ENCODE measurements around the gene ONECUT3. TPM values are rescaled to one million over a fixed set of nuclear protein-coding genes. Genes with fewer than 3 reads are reported as not detected.
"Not testable (repeated sequence)": the region's sequence is repeated elsewhere in the genome, so short reads cannot be mapped to it uniquely, and the experiment has no call there.

The ONECUT3 gene
- not detected for polyA plus RNA-seq (2012; ENCODE audit: low read depth, missing spikeins)

DNA sequence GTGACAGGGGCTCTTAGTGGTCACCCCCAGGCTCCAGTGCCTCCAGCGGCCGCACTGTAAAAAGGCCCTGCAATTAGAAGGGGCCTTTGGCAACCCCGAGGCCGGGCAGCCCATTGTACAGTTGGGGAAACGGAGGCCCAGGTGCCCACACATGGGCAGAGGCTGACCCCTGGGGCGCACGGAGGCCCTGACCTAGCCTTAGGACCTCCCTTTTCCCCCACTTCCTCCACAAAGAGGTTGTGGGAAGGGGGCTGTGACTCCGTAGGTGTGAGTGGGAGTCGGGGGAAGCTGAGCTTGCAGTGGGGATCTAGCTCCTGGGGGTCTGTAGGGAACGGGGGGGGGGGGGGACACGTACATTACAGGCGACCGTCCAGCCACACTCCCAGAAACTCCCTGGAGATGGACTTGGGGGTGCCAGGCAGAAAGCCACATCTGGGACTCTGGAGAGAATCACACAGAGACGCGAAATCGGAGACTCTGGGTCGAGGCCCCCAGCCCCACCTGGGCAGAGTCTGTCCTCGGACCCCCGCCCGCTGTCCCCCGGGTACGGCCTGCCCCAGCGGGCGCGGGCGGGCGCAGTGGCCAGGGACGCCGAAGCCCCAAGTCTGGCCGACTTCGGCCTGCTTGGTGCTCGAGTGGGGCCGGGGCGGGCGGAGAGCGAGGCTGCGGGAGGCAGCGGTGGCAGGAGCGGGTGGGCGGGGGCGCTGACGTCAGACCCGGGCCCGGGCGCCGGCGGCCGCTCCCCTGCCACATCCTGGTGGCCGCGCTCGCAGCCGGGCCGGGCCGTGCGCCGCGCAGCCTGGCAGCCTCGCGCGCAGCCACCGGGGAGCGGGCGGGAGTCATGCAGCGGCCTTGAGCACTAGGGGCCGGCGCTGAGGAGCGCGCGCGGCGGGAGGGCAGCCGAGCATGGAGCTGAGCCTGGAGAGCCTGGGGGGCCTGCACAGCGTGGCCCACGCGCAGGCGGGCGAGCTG is at the start of gene ONECUT3:
ONECUT3 (plus strand) TSS at position 750 of the 972 bp plus-strand sequence; CDS start at position 907, 157 bp downstream.
- TF ChIP-seq PAX5 (IDR thresholded peaks at IDR 0.05; ENCODE audit: insufficient read depth, low read length, severe bottlenecking) (no peak), TAF1 (IDR thresholded peaks at IDR 0.05; ENCODE audit: low read depth, low read length) (no peak), SPI1 (IDR thresholded peaks at IDR 0.05; ENCODE audit: low read depth, low read length) (no peak), POLR2A (IDR thresholded peaks at IDR 0.05; ENCODE audit: low read depth, low read length) (no peak), POLR2AphosphoS5 (IDR thresholded peaks at IDR 0.05; ENCODE audit: low read depth, low read length) (no peak), POU2F2 (IDR thresholded peaks at IDR 0.05; ENCODE audit: low read depth, low read length) (no peak)
- DNase-seq (ENCODE audit: insufficient read length, low spot score) (no peak), FAIRE-seq (no peak)

DNA sequence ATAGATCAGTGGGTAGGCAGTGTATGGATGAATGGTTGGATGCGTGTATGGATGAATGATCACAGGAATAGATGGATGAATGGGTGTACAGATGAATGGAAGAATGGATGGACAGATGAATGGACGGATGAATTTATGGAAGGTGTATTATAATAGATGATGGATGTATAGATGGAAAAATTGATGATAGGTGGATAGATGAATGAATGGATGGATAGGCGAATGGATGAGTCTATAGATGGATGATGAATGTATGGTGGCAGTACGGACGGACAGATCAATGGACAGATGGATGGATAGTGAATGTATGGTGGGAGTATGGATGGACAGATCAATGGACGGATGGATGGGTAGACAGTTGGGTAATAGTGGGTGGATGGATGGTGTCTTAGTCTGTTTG is 49.0 kb upstream of the ONECUT3 start:
- FAIRE-seq (no peak), DNase-seq (ENCODE audit: insufficient read length, low spot score) (no peak)
- TF ChIP-seq POLR2AphosphoS5 (IDR thresholded peaks at IDR 0.05; ENCODE audit: low read depth, low read length) (no peak), POLR2A (IDR thresholded peaks at IDR 0.05; ENCODE audit: low read depth, low read length) (no peak)

GRCh38 chr19:1705367-1705766 is 47.9 kb upstream of the ONECUT3 start:
- FAIRE-seq (no peak), DNase-seq (ENCODE audit: insufficient read length, low spot score) (no peak)
- no peak for TF ChIP-seq POLR2A (IDR thresholded peaks at IDR 0.05; ENCODE audit: low read depth, low read length)
- TF ChIP-seq POLR2AphosphoS5 (IDR thresholded peaks at IDR 0.05; ENCODE audit: low read depth, low read length): no peak

GRCh38 chr19:1706646-1707045 is 46.7 kb upstream of the ONECUT3 start:
- DNase-seq (ENCODE audit: insufficient read length, low spot score); FAIRE-seq: not testable (repeated sequence)

DNA sequence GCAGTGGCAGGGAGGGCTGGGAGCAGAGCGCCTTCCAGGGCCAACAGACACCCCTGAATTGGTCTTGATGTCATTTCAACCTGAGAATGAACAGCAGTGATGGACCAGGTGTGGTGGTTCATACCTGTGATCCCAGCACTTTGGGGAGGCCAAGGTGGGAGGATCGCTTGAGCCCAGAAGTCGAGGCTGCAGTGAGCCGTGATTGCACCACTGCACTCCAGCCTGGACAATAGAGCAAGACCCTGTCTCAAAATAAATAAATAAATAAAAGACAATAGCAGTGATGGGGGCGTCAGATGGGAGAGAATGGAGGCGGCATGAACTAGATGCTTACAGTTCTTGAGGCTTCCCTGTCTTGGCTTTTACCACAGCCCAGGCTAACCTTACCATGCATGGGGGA is 46.1 kb upstream of the ONECUT3 start:
- FAIRE-seq: no peak
- TF ChIP-seq POLR2A (IDR thresholded peaks at IDR 0.05; ENCODE audit: low read depth, low read length) (no peak), TAF1 (IDR thresholded peaks at IDR 0.05; ENCODE audit: low read depth, low read length) (no peak), SPI1 (IDR thresholded peaks at IDR 0.05; ENCODE audit: low read depth, low read length) (no peak), PAX5 (IDR thresholded peaks at IDR 0.05; ENCODE audit: insufficient read depth, low read length, severe bottlenecking) (no peak), POU2F2 (IDR thresholded peaks at IDR 0.05; ENCODE audit: low read depth, low read length) (no peak), POLR2AphosphoS5 (IDR thresholded peaks at IDR 0.05; ENCODE audit: low read depth, low read length) (no peak)

GRCh38 chr19:1713170-1713569 is 40.1 kb upstream of the ONECUT3 start:
- DNase-seq (ENCODE audit: insufficient read length, low spot score) (no peak), FAIRE-seq (no peak)
- TF ChIP-seq SPI1 (IDR thresholded peaks at IDR 0.05; ENCODE audit: low read depth, low read length) (no peak), POLR2A (IDR thresholded peaks at IDR 0.05; ENCODE audit: low read depth, low read length) (no peak), POU2F2 (IDR thresholded peaks at IDR 0.05; ENCODE audit: low read depth, low read length) (no peak), POLR2AphosphoS5 (IDR thresholded peaks at IDR 0.05; ENCODE audit: low read depth, low read length) (no peak), PAX5 (IDR thresholded peaks at IDR 0.05; ENCODE audit: insufficient read depth, low read length, severe bottlenecking) (no peak), TAF1 (IDR thresholded peaks at IDR 0.05; ENCODE audit: low read depth, low read length) (no peak)

More for the DNA sequence above, 46.1 kb upstream of the ONECUT3 start:
- DNase-seq (ENCODE audit: insufficient read length, low spot score): no peak

GRCh38 chr19:1715540-1715939 is 37.8 kb upstream of the ONECUT3 start:
- FAIRE-seq (no peak), DNase-seq (ENCODE audit: insufficient read length, low spot score) (no peak)
- TF ChIP-seq POLR2A (IDR thresholded peaks at IDR 0.05; ENCODE audit: low read depth, low read length) (no peak), PAX5 (IDR thresholded peaks at IDR 0.05; ENCODE audit: insufficient read depth, low read length, severe bottlenecking) (no peak), POLR2AphosphoS5 (IDR thresholded peaks at IDR 0.05; ENCODE audit: low read depth, low read length) (no peak), POU2F2 (IDR thresholded peaks at IDR 0.05; ENCODE audit: low read depth, low read length) (no peak), SPI1 (IDR thresholded peaks at IDR 0.05; ENCODE audit: low read depth, low read length) (no peak), TAF1 (IDR thresholded peaks at IDR 0.05; ENCODE audit: low read depth, low read length) (no peak)

DNA sequence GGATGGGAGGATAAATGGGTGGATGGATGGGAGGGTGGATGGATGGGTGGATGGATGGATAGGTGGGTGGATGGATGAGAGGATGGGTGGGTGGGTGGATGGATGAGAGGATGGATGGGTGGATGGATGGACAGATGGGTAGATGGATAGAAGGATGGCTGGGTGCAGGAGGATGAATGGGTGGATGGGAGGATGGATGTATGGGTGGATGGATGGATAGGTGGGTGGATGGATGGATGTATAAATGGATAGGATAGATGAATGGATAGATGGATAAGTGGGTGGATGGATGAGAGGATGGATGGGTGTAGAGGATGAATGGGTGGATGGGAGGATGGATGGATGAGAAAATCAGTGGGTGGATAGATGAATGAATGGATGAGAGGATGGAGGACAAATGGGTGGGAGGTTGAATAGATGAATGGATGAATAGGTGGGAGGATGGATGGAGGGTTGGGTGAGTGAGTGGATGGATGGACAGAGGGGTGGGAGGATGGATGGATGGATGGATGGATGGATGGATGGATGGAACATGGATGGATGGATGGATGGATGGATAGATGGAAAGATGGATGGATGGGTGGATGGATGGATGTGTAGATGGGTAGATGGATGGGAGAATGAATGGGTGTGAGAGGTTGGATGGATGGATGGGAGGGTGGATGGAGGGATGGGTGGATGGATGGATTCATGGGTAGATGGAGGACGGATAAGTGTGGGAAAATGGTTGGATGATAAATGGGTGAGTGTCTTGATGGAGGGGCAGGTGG is 35.9 kb upstream of the ONECUT3 start:
- FAIRE-seq (no peak), DNase-seq (ENCODE audit: insufficient read length, low spot score) (no peak)
- TF ChIP-seq TAF1 (IDR thresholded peaks at IDR 0.05; ENCODE audit: low read depth, low read length) (no peak), POU2F2 (IDR thresholded peaks at IDR 0.05; ENCODE audit: low read depth, low read length) (no peak), POLR2A (IDR thresholded peaks at IDR 0.05; ENCODE audit: low read depth, low read length) (no peak), SPI1 (IDR thresholded peaks at IDR 0.05; ENCODE audit: low read depth, low read length) (no peak), POLR2AphosphoS5 (IDR thresholded peaks at IDR 0.05; ENCODE audit: low read depth, low read length) (no peak), PAX5 (IDR thresholded peaks at IDR 0.05; ENCODE audit: insufficient read depth, low read length, severe bottlenecking) (no peak)

- FAIRE-seq: no peak
- DNase-seq (ENCODE audit: insufficient read length, low spot score): no peak
- TF ChIP-seq POU2F2 (IDR thresholded peaks at IDR 0.05; ENCODE audit: low read depth, low read length): no peak
- TF ChIP-seq POLR2AphosphoS5 (IDR thresholded peaks at IDR 0.05; ENCODE audit: low read depth, low read length): no peak
- no peak for TF ChIP-seq PAX5 (IDR thresholded peaks at IDR 0.05; ENCODE audit: insufficient read depth, low read length, severe bottlenecking)
- TF ChIP-seq POLR2A (IDR thresholded peaks at IDR 0.05; ENCODE audit: low read depth, low read length): no peak
- no peak for TF ChIP-seq TAF1 (IDR thresholded peaks at IDR 0.05; ENCODE audit: low read depth, low read length)
- TF ChIP-seq SPI1 (IDR thresholded peaks at IDR 0.05; ENCODE audit: low read depth, low read length): no peak
Measured at GRCh38 chr19:1717970-1718264, 35.4 kb upstream of the ONECUT3 start.
